Nephron progenitor cell (in vitro differentiated cells): ENCODE measurements around the gene PRKCI.
A peak's percentile ranks its signal among the peaks of the same experiment; 100 is the strongest.
"Not testable (repeated sequence)": the region's sequence is repeated elsewhere in the genome, so short reads cannot be mapped to it uniquely, and the experiment has no call there.

Experiments used
- DNase-seq: peaks from one replicate; pipeline ENCODE4 v3.0.0; 2021
- H3K27ac Mint-ChIP-seq: 2 replicates; pipeline ENCODE4 v1.8.0; 2021; ENCODE audit warnings: mild to moderate bottlenecking, moderate library complexity, mixed read lengths
- H3K27me3 Mint-ChIP-seq: 2 replicates; pipeline ENCODE4 v1.8.0; 2021; ENCODE audit warnings: mild to moderate bottlenecking, low read depth, mixed read lengths; ENCODE audit not compliant: poor library complexity
- H3K36me3 Mint-ChIP-seq: 2 replicates; pipeline ENCODE4 v1.8.0; 2021; ENCODE audit warnings: low read depth, mixed read lengths
- H3K4me1 Mint-ChIP-seq: 2 replicates; pipeline ENCODE4 v1.8.0; 2021; ENCODE audit warnings: mixed read lengths
- H3K4me3 Mint-ChIP-seq: 2 replicates; pipeline ENCODE4 v1.8.0; 2021; ENCODE audit warnings: mild to moderate bottlenecking, moderate library complexity, mixed read lengths
- H3K9me3 Mint-ChIP-seq: 2 replicates; pipeline ENCODE4 v1.8.0; 2021; ENCODE audit warnings: mild to moderate bottlenecking, moderate library complexity, mixed read lengths
- CTCF ChIP-seq: fragments of 200-600 bp; sonication (generic); IDR thresholded peaks from 2 replicates; pipeline ENCODE4 v1.5.0; 2021; ENCODE audit warnings: antibody characterized with exemption

The PRKCI gene

GRCh38 chr3:170247875-170248274 lies 25.7 kb downstream of the PRKCI start:
- no peak for DNase-seq
- Mint-ChIP-seq H3K27ac (peak overlapping the region; percentile 33), H3K27me3 (no peaks in the 10 kb centered on the region), H3K4me1 (no peaks in the 10 kb centered on the region), H3K36me3 (peaks cover 80% of the 10 kb centered on the region), H3K4me3 (no peak overlapping the region), H3K9me3 (peaks cover 4% of the 10 kb centered on the region)
- no peak for TF ChIP-seq CTCF

GRCh38 chr3:170256597-170256996 lies 34.4 kb downstream of the PRKCI start:
- Mint-ChIP-seq H3K4me1 (no peaks in the 10 kb centered on the region), H3K36me3 (peaks cover 88% of the 10 kb centered on the region), H3K27me3 (no peaks in the 10 kb centered on the region), H3K27ac (no peak overlapping the region), H3K9me3 (peaks cover 42% of the 10 kb centered on the region), H3K4me3 (no peak overlapping the region)
- no peak for TF ChIP-seq CTCF
- DNase-seq = no peak

- peaks cover 82% of the 10 kb centered on the region for H3K36me3 Mint-ChIP-seq
- no peaks in the 10 kb centered on the region for H3K27me3 Mint-ChIP-seq
- no peak for TF ChIP-seq CTCF
- H3K9me3 Mint-ChIP-seq = peaks cover 42% of the 10 kb centered on the region
- no peak for DNase-seq
- no peak overlapping the region for H3K27ac Mint-ChIP-seq
- no peaks in the 10 kb centered on the region for H3K4me1 Mint-ChIP-seq
- H3K4me3 Mint-ChIP-seq = no peak overlapping the region
Measured at GRCh38 chr3:170257145-170257544, 34.9 kb downstream of the PRKCI start.

GRCh38 chr3:170258105-170258487 lies 35.9 kb downstream of the PRKCI start:
- Mint-ChIP-seq H3K36me3 (peaks cover 75% of the 10 kb centered on the region), H3K9me3 (peaks cover 36% of the 10 kb centered on the region), H3K4me1 (no peaks in the 10 kb centered on the region), H3K27ac (no peak overlapping the region), H3K4me3 (no peak overlapping the region), H3K27me3 (no peaks in the 10 kb centered on the region)
- TF ChIP-seq CTCF = no peak
- no peak for DNase-seq

GRCh38 chr3:170259907-170260306 lies 37.7 kb downstream of the PRKCI start:
- no peak overlapping the region for H3K27ac Mint-ChIP-seq
- TF ChIP-seq CTCF = no peak
- peaks cover 19% of the 10 kb centered on the region for H3K9me3 Mint-ChIP-seq
- peaks cover 74% of the 10 kb centered on the region for H3K36me3 Mint-ChIP-seq
- no peak overlapping the region for H3K4me3 Mint-ChIP-seq
- no peak for DNase-seq
- no peaks in the 10 kb centered on the region for H3K27me3 Mint-ChIP-seq
- no peaks in the 10 kb centered on the region for H3K4me1 Mint-ChIP-seq

GRCh38 chr3:170267793-170268192 lies 45.6 kb downstream of the PRKCI start:
- no peak for TF ChIP-seq CTCF
- Mint-ChIP-seq H3K36me3 (peaks cover 73% of the 10 kb centered on the region), H3K27ac (no peak overlapping the region), H3K4me1 (peaks cover 5% of the 10 kb centered on the region), H3K9me3 (no peaks in the 10 kb centered on the region), H3K27me3 (no peaks in the 10 kb centered on the region), H3K4me3 (no peak overlapping the region)
- no peak for DNase-seq

GRCh38 chr3:170269673-170270254 lies 47.5 kb downstream of the PRKCI start:
- not testable (repeated sequence) for H3K4me3 Mint-ChIP-seq, H3K9me3 Mint-ChIP-seq, H3K4me1 Mint-ChIP-seq, DNase-seq, H3K27me3 Mint-ChIP-seq
- Mint-ChIP-seq H3K27ac (peak overlapping the region; percentile 89), H3K36me3 (peaks cover 73% of the 10 kb centered on the region)
